HepG2 (cell line): ENCODE results near the gene MST1. TPM values are rescaled to one million over a fixed set of nuclear protein-coding genes. Genes with fewer than 3 reads are reported as not detected.

Experiments
- ATF1 ChIP-seq: IDR thresholded peaks from 2 replicates; pipeline ENCODE4 v1.6.1; 2016; ENCODE audit warnings: mild to moderate bottlenecking, control low read depth
- CCDC6 ChIP-seq: sonication (generic); formaldehyde crosslinking; IDR thresholded peaks from 2 replicates; pipeline ENCODE4 v1.8.1; 2022; ENCODE audit warnings: mild to moderate bottlenecking, missing genetic modification reagents, moderate library complexity
- CSRNP1 ChIP-seq: sonication (generic); formaldehyde crosslinking; IDR thresholded peaks from 2 replicates; pipeline ENCODE4 v1.8.1; 2023; ENCODE audit warnings: mild to moderate bottlenecking, missing genetic modification reagents
- DMAP1 ChIP-seq: IDR thresholded peaks from 2 replicates; pipeline ENCODE4 v1.6.1; 2016
- GFI1 ChIP-seq: sonication (generic); formaldehyde crosslinking; IDR thresholded peaks from 2 replicates; pipeline ENCODE4 v1.5.0; 2020; ENCODE audit warnings: missing genetic modification reagents, mild to moderate bottlenecking, borderline replicate concordance
- LRRFIP1 ChIP-seq: sonication (generic); formaldehyde crosslinking; conservative IDR thresholded peaks from 2 replicates; pipeline ENCODE4 v1.4.0; 2020; ENCODE audit warnings: missing genetic modification reagents
- MYPOP ChIP-seq: sonication (generic); formaldehyde crosslinking; IDR thresholded peaks from 2 replicates; pipeline ENCODE4 v1.8.1; 2023; ENCODE audit warnings: mild to moderate bottlenecking, moderate library complexity, missing genetic modification reagents
- PRMT3 ChIP-seq: sonication (generic); formaldehyde crosslinking; IDR thresholded peaks from 2 replicates; pipeline ENCODE4 v1.8.1; 2022; ENCODE audit warnings: low read depth, mild to moderate bottlenecking, moderate library complexity, missing genetic modification reagents, borderline replicate concordance
- SMAD9 ChIP-seq: sonication (generic); formaldehyde crosslinking; IDR thresholded peaks from 2 replicates; pipeline ENCODE4 v1.5.1; 2020; ENCODE audit warnings: mild to moderate bottlenecking, missing genetic modification reagents
- SRY ChIP-seq: sonication (generic); formaldehyde crosslinking; IDR thresholded peaks from 2 replicates; pipeline ENCODE4 v1.8.0; 2022; ENCODE audit warnings: mild to moderate bottlenecking, missing genetic modification reagents
- TBL1XR1 ChIP-seq: fragments of 150-350 bp; IDR thresholded peaks from 2 replicates; pipeline ENCODE4 v1.6.1; 2014; ENCODE audit warnings: borderline replicate concordance, low read length; ENCODE audit not compliant: partially characterized antibody
- TFE3 ChIP-seq: IDR thresholded peaks from 2 replicates; pipeline ENCODE4 v1.6.1; 2016
- U2AF2 ChIP-seq: fragments of 200-400 bp; formaldehyde crosslinking; IDR thresholded peaks from 2 replicates; pipeline ENCODE4 v1.6.1; 2017; ENCODE audit warnings: low read depth, mild to moderate bottlenecking, low read length
- ZBTB3 ChIP-seq: sonication (generic); formaldehyde crosslinking; IDR thresholded peaks from 2 replicates; pipeline ENCODE4 v1.4.0; 2020; ENCODE audit warnings: low read depth, mild to moderate bottlenecking, moderate library complexity, missing genetic modification reagents, borderline replicate concordance
- ZBTB38 ChIP-seq: sonication (generic); formaldehyde crosslinking; IDR thresholded peaks from 2 replicates; pipeline ENCODE4 v1.5.1; 2020; ENCODE audit warnings: mild to moderate bottlenecking, missing genetic modification reagents
- ZBTB44 ChIP-seq: sonication (generic); formaldehyde crosslinking; IDR thresholded peaks from 2 replicates; pipeline ENCODE4 v1.4.0; 2020; ENCODE audit warnings: missing genetic modification reagents
- ZNF577 ChIP-seq: sonication (generic); formaldehyde crosslinking; IDR thresholded peaks from 2 replicates; pipeline ENCODE4 v1.4.0; 2020; ENCODE audit warnings: mild to moderate bottlenecking, low read depth, missing genetic modification reagents, borderline replicate concordance
- ZNF615 ChIP-seq: sonication (generic); formaldehyde crosslinking; IDR thresholded peaks from 2 replicates; pipeline ENCODE4 v1.5.0; 2020; ENCODE audit warnings: mild to moderate bottlenecking, missing genetic modification reagents, borderline replicate concordance
- polyA plus RNA-seq, 8 experiments: library from polyadenylated mRNA; depleted of rRNA in 3 of 8; stranded (reverse) in 7 of 8; unstranded in 1 of 8; fragments of >200 nt; fragmentation: Illumina TruSeq in 4 of 8; extraction: Trizol in 4 of 8; gene quantifications; 2 replicates each; pipeline versions ENCODE4 v1.2.1 to v1.2.3, GENCODE V29; 2011 to 2016; ENCODE audit warnings: low read depth in 4 of 8, missing spikeins in 1 of 8, mixed read lengths in 1 of 8; ENCODE audit not compliant: insufficient read depth in 1 of 8
- total RNA-seq, 5 experiments: library from RNA; depleted of rRNA; stranded (reverse); fragments of >200 nt; fragmentation: Illumina TruSeq; extraction: Trizol; gene quantifications; 2 replicates each; pipeline ENCODE4 v1.2.3, GENCODE V29; 2016; ENCODE audit warnings: low read depth in 1 of 5

Gene MST1
- total and polyA plus RNA-seq, 2 of the 13 experiments (the other 11 are each of a cell fraction or from before 2014, with no cell fraction given) = 189 to 452 TPM

- TF ChIP-seq TFE3 (CRISPR knock-in tag) (peak; percentile 26; the same call in 1 of the 2 replicates), PRMT3 (CRISPR knock-in tag) (no peak), ZNF577 (CRISPR knock-in tag) (no peak), ZBTB38 (no peak; the same call in 1 of the 2 replicates), MYPOP (CRISPR knock-in tag) (no peak), U2AF2 (no peak), DMAP1 (CRISPR knock-in tag) (no peak), TBL1XR1 (no peak), CCDC6 (CRISPR knock-in tag) (no peak), SRY (CRISPR knock-in tag) (no peak), ZNF615 (CRISPR knock-in tag) (no peak), ATF1 (CRISPR knock-in tag) (no peak), CSRNP1 (no peak), GFI1 (CRISPR knock-in tag) (no peak), ZBTB3 (CRISPR knock-in tag) (no peak), SMAD9 (no peak), LRRFIP1 (CRISPR knock-in tag) (no peak), ZBTB44 (CRISPR knock-in tag) (no peak)
Observed at GRCh38 chr3:49665822-49666519, 23.3 kb downstream of the MST1 start (continued).
